DMS153 treated with DMSO at 0.1 percent for 48 hours (cell line): ENCODE measurements around the gene AGMAT.

Experiments
- DNase-seq: peaks from one replicate; lab custom pipeline; 2025; ENCODE audit not compliant: unreplicated experiment; lab: John Stamatoyannopoulos, UW

AGMAT gene

DNA sequence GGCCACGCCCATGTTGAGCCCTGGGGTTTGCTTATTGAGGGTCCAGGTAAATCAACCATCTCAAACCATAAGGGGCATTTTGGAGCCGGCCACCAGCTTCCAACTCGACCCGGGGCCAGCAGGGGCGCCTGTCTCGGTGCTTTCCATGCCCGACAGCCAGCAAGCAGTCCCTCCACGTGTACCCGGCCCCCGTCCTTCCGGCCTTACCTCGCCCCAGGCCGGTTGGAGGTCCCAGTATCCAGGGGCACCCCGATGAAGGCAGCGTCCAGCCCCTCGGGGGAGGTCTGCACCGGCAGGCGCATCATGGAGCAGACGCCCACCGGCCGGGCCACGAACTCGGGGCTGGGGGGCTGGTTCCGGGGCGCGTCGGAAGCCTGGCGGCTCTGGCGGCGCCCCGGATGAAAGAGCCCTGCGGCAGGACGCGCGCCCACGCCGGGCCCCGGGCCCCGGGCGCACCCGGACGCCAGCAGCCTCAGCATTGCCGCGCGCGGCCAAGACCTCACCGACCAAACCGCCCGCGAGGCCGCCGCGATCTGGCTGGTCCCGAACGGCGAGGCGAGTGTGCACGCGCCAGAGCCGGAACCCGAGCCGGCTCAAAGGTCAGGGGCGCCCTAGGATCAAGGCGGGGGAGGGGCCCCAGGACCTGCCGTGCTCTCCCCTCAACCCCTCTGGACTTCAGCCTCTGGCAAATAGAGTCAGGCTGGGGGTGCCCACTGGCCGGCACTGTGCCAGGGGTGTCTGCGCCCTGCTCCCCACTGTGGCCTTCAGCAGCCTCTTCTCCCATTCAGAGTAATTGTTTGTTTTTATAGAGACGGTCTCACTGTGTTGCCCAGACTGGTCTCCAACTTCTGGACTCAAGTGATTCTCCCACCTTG lies at the start of gene AGMAT:
Gene AGMAT (minus strand): TSS at position 563 of the 875 bp plus-strand sequence. CDS start 84 bp downstream, at position 479.
- peak; percentile 10 for DNase-seq

DNA sequence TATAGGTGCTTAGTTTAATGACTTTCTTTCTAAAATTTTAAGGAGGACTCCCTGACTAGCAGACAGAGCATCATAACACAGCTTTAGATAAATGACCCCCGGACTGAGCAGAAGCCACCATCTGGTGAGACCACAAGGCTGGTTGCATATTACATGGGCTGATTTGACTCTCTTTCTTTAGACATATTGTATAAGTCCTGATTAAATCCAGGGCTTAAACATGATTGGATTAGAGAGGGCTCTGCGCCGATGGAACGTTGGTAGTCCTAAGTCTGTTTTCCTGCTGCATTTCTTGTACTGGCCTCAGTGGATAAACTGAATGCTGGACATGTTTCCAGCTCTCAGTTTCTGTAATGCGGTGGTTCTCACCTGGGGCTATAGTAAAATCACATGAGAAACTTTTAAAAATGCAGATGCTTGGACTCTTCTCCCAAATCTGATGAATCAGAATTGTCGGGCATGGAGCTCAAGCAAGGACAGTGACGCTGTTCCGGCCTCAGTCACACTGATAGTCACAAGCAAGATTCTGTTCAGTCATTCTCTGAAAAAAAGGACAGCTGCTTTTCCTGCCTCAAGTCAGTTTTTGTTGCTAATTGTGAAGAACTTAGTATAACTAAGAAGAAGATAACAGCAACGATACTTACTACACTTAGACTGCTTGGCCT lies 49.0 kb upstream of the AGMAT start:
- DNase-seq = no peak

DNA sequence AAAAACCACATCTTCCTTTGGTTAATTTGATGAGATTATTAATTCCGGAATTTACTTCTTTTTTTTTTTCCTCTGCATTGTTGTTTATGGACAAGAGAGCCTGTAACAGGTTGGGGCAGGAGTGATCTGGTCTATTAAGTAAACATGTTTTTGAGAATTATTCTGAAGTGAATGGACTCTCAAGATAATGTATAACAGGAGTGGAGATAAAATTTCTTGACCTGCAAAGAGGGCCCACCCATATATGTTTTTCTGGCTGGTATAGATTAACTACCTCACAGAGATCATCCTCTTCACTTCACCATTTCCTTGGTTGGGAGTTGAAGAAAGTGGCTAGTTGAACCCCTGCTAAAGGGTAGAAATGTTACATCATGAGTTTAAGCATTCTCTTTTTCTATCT lies 43.2 kb upstream of the AGMAT start:
- no peak for DNase-seq

DNA sequence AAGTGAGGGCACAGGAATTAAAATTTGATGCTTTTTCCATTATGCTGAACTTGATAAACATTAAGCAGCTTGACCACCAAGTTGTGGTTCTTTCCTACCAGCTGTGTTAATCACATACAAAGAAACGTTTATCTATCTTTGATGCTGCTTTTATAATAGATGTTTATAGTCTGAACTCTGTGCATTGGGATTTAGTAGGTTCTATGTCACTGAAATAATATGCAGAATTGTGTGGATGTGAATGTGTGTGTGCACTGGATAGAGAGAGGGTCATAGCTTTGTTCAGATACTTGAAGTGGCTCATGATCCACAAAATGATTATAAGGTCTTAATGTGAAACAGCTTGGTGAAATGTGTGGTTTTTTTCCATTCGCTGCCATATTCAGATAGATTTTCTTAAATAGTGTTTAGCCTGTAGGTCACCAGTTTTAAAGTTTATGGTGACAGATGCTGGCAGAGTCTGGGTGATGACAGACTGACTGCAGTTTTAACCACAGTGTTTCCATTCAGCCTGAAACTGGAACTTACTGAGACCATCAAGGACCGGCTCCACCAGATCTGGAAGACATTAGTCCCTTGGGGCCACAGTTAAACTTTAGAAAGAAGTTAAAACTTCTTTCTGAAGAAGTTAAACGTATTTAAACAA lies 42.6 kb upstream of the AGMAT start:
- DNase-seq = no peak

- no peak for DNase-seq
These were observed 41.6 kb upstream of the AGMAT start for GRCh38 chr1:15626269-15626950.

- no peak for DNase-seq
These were observed 40.4 kb upstream of the AGMAT start for GRCh38 chr1:15625056-15625917.

GRCh38 chr1:15624133-15624714 lies 39.4 kb upstream of the AGMAT start:
- DNase-seq = no peak

DNA sequence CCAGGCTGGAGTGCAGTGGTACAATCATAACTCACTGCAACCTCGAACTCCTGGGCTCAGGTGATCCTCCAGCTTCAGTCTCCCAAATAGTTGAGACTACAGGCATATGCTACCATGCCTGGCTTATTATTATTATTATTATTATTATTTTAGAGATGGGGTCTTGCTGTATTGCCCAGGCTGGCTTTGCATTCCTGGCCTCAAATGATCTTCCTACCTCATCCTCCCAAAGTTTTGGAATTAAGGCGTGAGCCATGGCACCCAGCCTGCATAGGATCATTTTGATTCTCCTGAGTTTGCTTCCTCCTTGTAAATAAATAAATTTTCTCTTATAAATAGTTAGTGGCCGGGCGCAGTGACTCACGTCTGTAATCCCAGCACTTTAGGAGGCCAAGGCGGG lies 38.6 kb upstream of the AGMAT start:
- DNase-seq = no peak

DNA sequence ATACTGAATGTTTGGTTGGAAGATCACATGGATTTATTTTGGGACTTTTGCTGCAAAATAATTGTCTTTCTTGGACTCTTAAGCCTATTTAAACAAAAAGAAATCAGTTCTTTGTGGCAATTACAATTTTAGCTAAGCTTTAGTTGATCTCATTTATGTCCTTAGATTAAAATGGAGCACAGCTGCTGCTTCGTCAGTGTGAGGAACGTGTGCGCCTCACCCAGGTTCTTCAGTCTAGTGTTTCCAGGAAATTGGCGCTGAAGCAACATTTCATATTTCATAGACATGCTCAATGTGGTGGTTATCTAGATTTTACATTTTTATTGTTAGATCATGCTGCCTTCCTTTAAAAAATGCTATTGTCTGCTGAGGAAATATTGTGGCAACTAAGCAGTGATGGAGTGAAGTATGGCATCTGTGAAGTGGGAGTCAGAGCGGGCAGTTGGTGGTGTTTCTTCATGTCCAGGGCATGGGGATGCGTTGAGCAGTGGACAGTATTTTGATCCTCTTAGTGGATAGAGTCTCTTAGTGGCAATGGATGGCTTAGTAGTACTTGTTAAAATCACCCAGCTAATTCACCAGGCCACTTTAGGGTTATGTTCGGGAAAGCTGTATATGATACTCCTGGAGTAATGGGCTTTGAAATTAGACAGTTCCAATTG lies 38.0 kb upstream of the AGMAT start:
- no peak for DNase-seq

GRCh38 chr1:15621975-15622374 lies 37.1 kb upstream of the AGMAT start:
- DNase-seq = no peak

DNA sequence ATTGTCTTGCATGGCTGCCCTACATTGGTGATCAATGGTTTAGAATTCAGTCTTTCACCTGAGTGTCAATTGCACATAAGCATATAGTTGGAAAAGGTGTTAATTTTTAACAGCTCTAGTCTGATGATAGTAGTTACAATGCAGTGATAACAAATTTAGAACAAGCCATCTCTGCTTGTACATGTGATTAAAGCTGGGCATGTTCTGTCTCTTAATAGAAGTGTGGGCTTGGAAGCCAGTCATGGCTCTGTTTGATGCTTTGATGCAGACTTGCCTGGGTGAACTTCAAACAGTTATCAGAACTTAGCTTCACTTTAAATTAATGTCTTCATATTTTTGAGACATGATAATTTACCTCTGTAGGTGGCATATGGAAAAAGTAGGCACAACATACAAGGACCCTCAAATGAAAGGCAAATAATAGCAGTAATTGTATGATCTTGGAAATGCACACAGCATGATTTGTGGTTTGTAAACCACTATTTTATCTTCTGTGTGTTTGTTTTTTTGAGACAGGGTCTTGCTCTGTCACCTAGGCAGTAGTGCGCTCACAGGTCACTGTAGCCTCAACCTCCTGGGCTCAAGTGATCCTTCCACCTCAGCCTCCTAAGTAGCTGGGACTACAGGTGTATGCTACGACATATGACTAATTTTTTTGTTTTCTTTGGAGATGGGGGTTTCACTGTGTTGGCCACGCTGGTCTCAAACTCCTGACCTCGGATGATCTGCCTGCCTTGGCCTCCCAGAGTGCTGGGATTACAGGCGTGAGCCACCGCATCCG lies 36.2 kb upstream of the AGMAT start:
- DNase-seq = no peak

DNA sequence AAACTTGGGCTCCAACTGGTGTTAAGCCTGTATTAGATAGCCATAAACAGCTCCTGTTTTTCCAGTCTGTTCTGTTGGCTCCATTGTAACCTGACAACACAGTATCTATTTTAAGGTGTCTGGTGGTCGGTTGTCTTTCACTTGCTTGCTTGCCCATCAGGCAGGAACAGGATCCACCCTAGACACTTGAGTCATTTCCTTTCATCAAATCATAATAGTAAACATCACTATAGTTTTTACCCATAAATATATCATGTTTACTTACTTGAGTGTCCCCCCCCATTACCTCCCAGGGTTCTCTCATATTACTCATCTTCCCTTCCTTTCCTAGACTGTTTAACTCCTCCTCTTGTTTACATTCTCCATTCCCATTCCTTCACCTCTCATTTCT lies 35.3 kb upstream of the AGMAT start:
- DNase-seq = no peak

- DNase-seq = no peak
These were observed 34.0 kb upstream of the AGMAT start for GRCh38 chr1:15618655-15619525.

DNA sequence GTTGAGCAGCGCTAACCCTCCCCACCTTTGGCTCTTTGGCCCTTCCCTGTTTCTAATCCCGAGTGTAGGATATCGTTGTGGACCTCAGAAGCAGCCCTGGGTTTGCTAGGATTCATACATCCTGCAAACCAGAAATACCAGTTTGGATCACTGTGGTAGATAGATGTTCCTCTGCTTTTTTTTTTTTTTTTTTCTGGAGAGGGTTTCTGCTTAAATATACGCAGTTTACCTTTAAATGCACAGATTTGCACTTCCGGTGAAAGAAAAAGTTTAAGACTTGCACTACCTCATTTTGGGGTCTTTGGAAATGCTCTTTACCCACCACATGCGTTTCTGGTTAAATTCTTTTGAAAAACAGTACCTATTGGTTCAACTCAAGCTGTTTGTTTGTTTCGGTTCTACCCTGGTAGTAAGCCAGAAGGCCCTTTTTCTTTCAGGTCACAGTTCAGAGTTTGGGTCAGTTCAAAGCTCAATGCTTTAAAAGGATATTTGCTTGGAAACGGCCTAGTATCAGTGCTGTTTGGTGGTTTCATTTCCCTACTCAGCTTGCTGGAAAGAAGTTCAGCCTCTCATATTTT lies 33.3 kb upstream of the AGMAT start:
- no peak for DNase-seq

- DNase-seq = peak; percentile 91
These were observed 32.6 kb upstream of the AGMAT start, which contains the start of gene DDI2 for GRCh38 chr1:15617173-15618076. DDI2 (plus strand) TSS chr1:15617458; CDS start chr1:15617671, 213 bp downstream.
